ES-I3 (cell line): ENCODE data around the gene SELENOM.

Experiments used
- H3K36me3 ChIP-seq: 2 replicates; pipeline ENCODE4 v1.6.1; 2013; ENCODE audit warnings: mild to moderate bottlenecking, low read length, control low read depth, moderate library complexity; ENCODE audit not compliant: insufficient read depth
- H3K4me1 ChIP-seq: 2 replicates; pipeline ENCODE4 v1.6.1; 2013; ENCODE audit warnings: mild to moderate bottlenecking, control low read depth, low read length; ENCODE audit not compliant: insufficient read depth
- H3K9ac ChIP-seq: 2 replicates; pipeline ENCODE4 v1.6.1; 2013; ENCODE audit warnings: low read depth, mild to moderate bottlenecking, low read length, moderate library complexity
- H3K9me3 ChIP-seq: 2 replicates; pipeline ENCODE4 v1.6.1; 2013; ENCODE audit warnings: mild to moderate bottlenecking, low read length, moderate library complexity; ENCODE audit not compliant: control insufficient read depth, insufficient read depth

The SELENOM gene

DNA sequence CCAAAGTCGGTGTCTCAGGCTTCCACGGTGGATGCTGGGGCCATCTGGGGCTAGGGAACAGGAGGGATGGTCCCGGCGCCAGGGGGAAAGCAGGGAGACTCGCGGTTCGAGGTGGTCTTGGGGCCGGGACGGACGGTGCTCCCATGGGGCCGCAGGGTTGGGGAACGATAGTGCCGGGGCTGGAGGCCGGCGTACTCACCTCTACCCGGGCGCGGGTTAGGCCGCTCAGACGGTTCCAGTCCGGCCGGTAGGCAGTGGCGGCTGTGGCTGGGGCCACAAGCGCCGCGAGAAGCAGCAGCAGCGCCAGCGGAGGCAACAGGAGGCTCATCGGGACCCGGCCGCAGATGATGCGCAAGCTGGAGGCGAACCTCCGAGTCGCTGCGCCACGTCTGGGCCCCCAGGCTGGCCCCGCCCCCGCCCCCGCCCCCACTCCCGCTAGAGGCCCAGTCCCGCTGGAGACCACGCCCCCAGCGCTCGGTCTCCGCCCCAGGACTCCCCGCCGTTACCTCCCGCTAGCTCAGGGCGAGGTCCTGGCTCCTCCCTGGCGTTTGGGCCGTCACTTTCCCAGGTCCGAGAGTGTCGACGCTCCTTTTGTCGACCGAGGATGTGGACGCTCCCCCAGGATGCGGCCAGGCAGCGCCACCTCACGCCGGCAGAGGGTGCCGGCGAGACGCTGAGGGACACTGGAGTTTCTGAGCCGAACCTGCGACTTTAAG is at the start of gene SELENOM:
Gene SELENOM, minus strand, starts transcription at position 391 of the 716 bp plus-strand sequence. Its CDS starts 63 bp downstream, at position 328.
- peaks cover 14% of the 10 kb centered on the region; the same call in 1 of the 2 replicates for H3K4me1 ChIP-seq
- H3K9ac ChIP-seq = peak within 1 kb of the TSS; percentile 82
- H3K9me3 ChIP-seq = no peaks in the 10 kb centered on the region
- no peaks in the 10 kb centered on the region for H3K36me3 ChIP-seq

DNA sequence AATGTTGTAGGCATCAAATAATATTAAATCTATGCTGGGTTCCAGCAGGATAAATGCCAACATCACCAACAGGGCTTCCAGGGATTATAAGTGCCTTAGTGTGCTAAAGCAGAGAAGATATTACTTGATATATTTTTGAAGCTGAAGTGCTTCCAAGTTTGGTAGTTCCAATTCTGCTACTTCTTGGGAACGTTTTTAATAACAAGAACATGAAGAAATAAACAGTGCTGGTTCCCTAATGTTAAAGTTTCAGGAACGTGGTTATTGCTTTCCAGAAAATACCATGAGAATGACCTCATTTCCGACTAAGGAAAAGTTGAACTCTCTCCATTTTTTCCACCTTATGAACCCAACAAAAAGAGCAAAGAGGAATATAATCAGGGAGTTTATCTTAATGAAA is 48.1 kb upstream of the SELENOM start:
- H3K4me1 ChIP-seq = no peaks in the 10 kb centered on the region
- no peaks in the 10 kb centered on the region for H3K36me3 ChIP-seq
- H3K9me3 ChIP-seq = no peaks in the 10 kb centered on the region
- no peak overlapping the region for H3K9ac ChIP-seq

DNA sequence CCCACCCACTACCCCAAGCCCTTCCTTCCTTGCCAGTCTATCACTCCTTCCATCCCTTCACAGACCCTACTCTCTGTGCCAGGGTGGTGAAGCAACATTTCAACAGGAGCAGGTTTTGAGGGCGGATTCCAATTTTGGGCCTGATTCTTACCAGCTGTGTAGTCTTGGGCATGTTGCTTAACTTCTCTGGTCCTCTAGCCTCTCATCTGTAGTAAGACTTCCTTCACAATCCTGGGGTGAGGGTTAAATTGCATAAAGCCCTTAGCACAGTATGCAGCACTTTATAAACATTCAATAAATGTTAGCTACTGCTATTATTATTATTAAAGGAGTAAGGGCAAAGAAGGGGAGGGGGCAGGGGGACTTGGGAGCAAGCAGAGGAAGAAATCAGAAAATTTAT is 47.6 kb upstream of the SELENOM start:
- H3K4me1 ChIP-seq = no peaks in the 10 kb centered on the region
- H3K9ac ChIP-seq = no peak overlapping the region
- H3K9me3 ChIP-seq = no peaks in the 10 kb centered on the region
- no peaks in the 10 kb centered on the region for H3K36me3 ChIP-seq

- Histone ChIP-seq H3K9ac (no peak overlapping the region), H3K36me3 (no peaks in the 10 kb centered on the region), H3K4me1 (no peaks in the 10 kb centered on the region), H3K9me3 (no peaks in the 10 kb centered on the region)
Observed at GRCh38 chr22:31153357-31153756, 46.0 kb upstream of the SELENOM start.

DNA sequence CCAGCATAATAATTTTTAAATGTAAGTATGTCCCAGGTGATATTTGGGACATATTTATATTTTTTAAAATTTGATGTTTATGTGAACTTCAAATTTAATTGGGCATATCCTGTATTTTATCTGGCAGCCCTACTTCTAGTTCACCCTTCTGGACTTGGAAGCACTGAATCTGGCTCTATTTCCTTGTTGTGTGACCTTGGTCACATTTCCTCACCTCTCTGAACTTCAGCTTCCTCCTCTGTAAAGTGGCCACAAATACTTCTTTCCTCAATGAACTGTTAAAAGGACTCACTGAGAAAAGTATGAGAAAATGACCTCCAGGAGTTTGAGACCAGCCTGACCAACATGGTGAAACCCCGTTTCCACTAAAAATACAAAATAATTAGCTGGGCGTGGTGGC is 44.5 kb upstream of the SELENOM start:
- Histone ChIP-seq H3K4me1 (no peaks in the 10 kb centered on the region), H3K9ac (no peak overlapping the region), H3K36me3 (no peaks in the 10 kb centered on the region; the same call in 1 of the 2 replicates), H3K9me3 (0 out of 2 replicates have a peak, but pooled peaks cover 6% of the 10 kb centered on the region)

DNA sequence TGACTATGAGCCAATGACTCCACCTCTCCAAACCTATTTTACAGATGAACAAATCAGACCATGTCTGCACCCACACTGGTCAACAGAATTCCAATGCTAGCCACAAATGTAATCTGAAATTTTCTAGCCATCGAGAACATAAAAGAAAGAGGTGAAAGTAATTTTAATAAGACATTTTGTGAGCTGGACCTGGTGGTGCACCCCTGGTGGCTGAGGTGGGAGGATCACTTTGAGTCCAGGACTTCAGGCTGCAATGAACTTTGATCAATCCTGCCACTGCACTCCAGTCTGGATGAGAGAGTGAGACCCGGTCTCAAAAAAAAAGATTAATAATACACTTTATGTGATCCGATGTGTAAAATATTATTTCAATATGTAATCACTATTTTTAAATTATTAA is 43.2 kb upstream of the SELENOM start:
- Histone ChIP-seq H3K9me3 (0 out of 2 replicates have a peak, but pooled peaks cover 6% of the 10 kb centered on the region), H3K4me1 (no peaks in the 10 kb centered on the region), H3K9ac (no peak overlapping the region), H3K36me3 (no peaks in the 10 kb centered on the region; the same call in 1 of the 2 replicates)

DNA sequence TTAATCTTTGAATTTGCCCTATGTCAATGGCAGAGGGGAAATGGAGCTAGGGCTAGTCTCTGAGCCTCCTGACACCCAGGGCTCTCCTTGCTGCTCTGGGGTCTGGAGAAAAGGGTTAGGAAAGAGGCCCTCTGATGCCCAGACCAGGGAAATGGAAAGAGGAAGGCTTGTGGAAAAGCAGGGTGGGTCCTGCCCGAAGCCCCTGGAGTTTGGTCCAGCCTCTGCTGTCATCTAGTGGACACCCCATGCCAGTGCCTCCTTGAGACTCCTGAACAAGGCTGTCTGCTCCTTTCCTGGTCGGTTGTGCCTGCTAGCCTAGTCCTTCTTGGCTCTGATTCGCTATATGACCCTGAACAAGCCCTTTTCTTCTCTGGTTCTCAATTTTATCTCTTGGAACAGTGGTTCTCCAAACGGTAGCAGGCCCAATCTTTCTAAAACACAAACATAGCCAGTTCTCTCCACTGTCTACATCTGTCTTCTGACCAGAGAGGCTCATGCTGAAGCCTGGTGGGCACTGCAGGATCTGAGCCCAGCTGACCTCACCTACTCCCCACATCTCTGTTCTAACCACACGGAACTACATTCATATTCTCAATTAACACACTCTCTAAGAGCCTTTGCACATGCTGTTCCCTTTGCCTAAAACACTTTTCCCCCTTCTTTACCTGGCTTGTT is 41.7 kb upstream of the SELENOM start:
- Histone ChIP-seq H3K36me3 (no peaks in the 10 kb centered on the region; the same call in 1 of the 2 replicates), H3K9ac (no peak overlapping the region), H3K4me1 (no peaks in the 10 kb centered on the region), H3K9me3 (0 out of 2 replicates have a peak, but pooled peaks cover 6% of the 10 kb centered on the region)

DNA sequence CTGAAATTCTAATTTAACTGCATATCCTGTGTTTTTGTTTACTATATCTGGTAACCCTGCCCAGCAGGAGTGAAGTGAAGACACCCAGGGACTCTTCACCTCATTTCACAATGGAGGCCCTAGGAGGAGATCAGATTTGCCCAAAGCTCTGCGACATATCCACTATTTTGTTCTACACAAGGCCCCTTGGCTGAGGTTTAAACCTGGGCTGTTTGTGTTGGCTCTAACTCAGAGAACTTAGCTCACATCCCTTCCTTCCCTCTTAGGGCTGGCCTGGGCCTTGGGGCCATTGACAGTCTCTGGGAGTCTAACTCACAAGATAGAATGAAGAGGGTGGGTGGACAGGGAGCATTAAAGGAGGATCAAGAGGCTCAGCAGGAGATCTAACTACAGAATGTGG is 41.1 kb upstream of the SELENOM start:
- Histone ChIP-seq H3K9ac (no peak overlapping the region), H3K9me3 (0 out of 2 replicates have a peak, but pooled peaks cover 6% of the 10 kb centered on the region), H3K36me3 (no peaks in the 10 kb centered on the region; the same call in 1 of the 2 replicates), H3K4me1 (no peaks in the 10 kb centered on the region)

DNA sequence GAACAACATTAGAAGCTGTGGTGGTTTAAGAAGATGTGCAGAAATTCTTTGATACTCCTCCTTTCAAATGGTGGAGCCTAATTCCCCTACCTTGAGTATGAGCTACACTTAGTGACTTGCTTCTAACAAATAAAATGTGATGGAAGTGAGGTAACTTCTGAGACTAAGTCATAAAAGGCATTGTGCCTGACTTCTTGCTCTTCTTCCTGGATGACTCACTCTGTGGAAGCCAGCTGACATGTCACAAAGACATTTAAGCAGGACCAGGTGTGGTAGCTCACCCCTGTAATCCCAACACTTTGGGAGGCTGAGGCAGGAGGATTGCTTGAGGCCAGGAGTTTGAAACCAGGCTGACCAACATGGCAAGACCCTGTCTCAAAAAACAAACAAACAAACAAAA is 36.9 kb upstream of the SELENOM start:
- Histone ChIP-seq H3K36me3 (no peaks in the 10 kb centered on the region; the same call in 1 of the 2 replicates), H3K9me3 (0 out of 2 replicates have a peak, but pooled peaks cover 6% of the 10 kb centered on the region), H3K9ac (no peak overlapping the region), H3K4me1 (peaks cover 9% of the 10 kb centered on the region)

- Histone ChIP-seq H3K9me3 (0 out of 2 replicates have a peak, but pooled peaks cover 6% of the 10 kb centered on the region), H3K9ac (no peak overlapping the region), H3K36me3 (no peaks in the 10 kb centered on the region; the same call in 1 of the 2 replicates), H3K4me1 (peaks cover 11% of the 10 kb centered on the region)
Observed at GRCh38 chr22:31143537-31143936, 36.2 kb upstream of the SELENOM start.

GRCh38 chr22:31143038-31143437 is 35.7 kb upstream of the SELENOM start:
- H3K4me1 ChIP-seq = peaks cover 11% of the 10 kb centered on the region
- 0 out of 2 replicates have a peak, but pooled peaks cover 6% of the 10 kb centered on the region for H3K9me3 ChIP-seq
- H3K9ac ChIP-seq = no peak overlapping the region
- no peaks in the 10 kb centered on the region; the same call in 1 of the 2 replicates for H3K36me3 ChIP-seq

GRCh38 chr22:31142285-31142684 is 34.9 kb upstream of the SELENOM start:
- H3K9ac ChIP-seq = no peak overlapping the region
- H3K9me3 ChIP-seq = 0 out of 2 replicates have a peak, but pooled peaks cover 5% of the 10 kb centered on the region
- no peaks in the 10 kb centered on the region; the same call in 1 of the 2 replicates for H3K36me3 ChIP-seq
- H3K4me1 ChIP-seq = peaks cover 11% of the 10 kb centered on the region

GRCh38 chr22:31141551-31141950 is 34.2 kb upstream of the SELENOM start:
- Histone ChIP-seq H3K36me3 (no peaks in the 10 kb centered on the region; the same call in 1 of the 2 replicates), H3K9me3 (no peaks in the 10 kb centered on the region), H3K4me1 (peaks cover 11% of the 10 kb centered on the region), H3K9ac (no peak overlapping the region)

- H3K9me3 ChIP-seq = no peaks in the 10 kb centered on the region
- no peak overlapping the region for H3K9ac ChIP-seq
- H3K4me1 ChIP-seq = peaks cover 11% of the 10 kb centered on the region
- no peaks in the 10 kb centered on the region; the same call in 1 of the 2 replicates for H3K36me3 ChIP-seq
Observed at GRCh38 chr22:31140746-31141145, 33.4 kb upstream of the SELENOM start.
